ENCODE data around the gene PRPF40B.

DNA sequence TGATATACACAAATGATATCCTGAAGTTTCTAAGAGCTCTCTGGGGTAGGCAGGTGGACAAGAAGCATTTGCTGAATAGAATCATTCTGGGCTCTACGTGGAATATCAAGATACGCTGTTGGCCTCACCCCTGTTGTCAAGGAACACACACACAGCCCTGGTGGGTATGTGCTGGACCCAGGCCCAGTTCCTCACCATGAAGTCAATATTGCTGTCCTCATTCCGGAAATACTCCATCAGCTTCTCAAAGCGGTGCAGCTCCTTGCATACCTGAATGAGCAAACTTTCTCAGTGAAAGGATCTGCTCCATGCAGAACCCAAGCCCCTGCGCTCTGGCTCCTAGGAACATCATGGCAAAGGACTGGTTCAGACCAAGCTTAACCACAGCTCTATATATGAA is 31.4 kb downstream of the PRPF40B start:
- TF ChIP-seq, protein P1, sequence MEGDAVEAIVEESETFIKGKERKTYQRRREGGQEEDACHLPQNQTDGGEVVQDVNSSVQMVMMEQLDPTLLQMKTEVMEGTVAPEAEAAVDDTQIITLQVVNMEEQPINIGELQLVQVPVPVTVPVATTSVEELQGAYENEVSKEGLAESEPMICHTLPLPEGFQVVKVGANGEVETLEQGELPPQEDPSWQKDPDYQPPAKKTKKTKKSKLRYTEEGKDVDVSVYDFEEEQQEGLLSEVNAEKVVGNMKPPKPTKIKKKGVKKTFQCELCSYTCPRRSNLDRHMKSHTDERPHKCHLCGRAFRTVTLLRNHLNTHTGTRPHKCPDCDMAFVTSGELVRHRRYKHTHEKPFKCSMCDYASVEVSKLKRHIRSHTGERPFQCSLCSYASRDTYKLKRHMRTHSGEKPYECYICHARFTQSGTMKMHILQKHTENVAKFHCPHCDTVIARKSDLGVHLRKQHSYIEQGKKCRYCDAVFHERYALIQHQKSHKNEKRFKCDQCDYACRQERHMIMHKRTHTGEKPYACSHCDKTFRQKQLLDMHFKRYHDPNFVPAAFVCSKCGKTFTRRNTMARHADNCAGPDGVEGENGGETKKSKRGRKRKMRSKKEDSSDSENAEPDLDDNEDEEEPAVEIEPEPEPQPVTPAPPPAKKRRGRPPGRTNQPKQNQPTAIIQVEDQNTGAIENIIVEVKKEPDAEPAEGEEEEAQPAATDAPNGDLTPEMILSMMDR (IDR thresholded peaks at IDR 0.05): no peak
- TF ChIP-seq ZFX (IDR thresholded peaks at IDR 0.05; ENCODE audit: borderline replicate concordance): no peak
